Left ventricle myocardium inferior (tissue), 1 donor: ENCODE results near the gene POPDC2. TPM values are rescaled to one million over a fixed set of nuclear protein-coding genes. Genes with fewer than 3 reads are reported as not detected.
A peak's percentile ranks its signal among the peaks of the same experiment; 100 is the strongest.

Experiments
- DNase-seq: peaks from one replicate; pipeline ENCODE4 v3.0.0-alpha.2; 2020
- H3K27ac ChIP-seq: fragments of 200-600 bp; replicated peaks from 2 replicates; pipeline ENCODE4 v1.8.0; 2021
- H3K27me3 ChIP-seq: fragments of 200-600 bp; 2 replicates; pipeline ENCODE4 v1.8.0; 2021; ENCODE audit warnings: low read depth
- H3K36me3 ChIP-seq: fragments of 200-600 bp; 2 replicates; pipeline ENCODE4 v1.8.0; 2021
- H3K4me1 ChIP-seq: fragments of 200-600 bp; 2 replicates; pipeline ENCODE4 v1.8.0; 2021
- H3K4me3 ChIP-seq: fragments of 200-600 bp; 2 replicates; pipeline ENCODE4 v1.8.0; 2021; ENCODE audit warnings: mild to moderate bottlenecking, moderate library complexity
- H3K9me3 ChIP-seq: fragments of 200-600 bp; replicated peaks from 2 replicates; pipeline ENCODE4 v1.8.0; 2021
- intact Hi-C: fragments of 100-400 bp; cut with micrococcal nuclease; formaldehyde crosslinking; loops from one replicate; pipeline ENCODE4 v1.11.0; 2022
- total RNA-seq: library from RNA; stranded (reverse); fragmentation: NEBNext Ultra II Directional; extraction: Animal tissue kit (Norgen Biotek cat#: 25700); gene quantifications from one replicate; pipeline ENCODE4 v1.2.1, GENCODE V29; 2021
- TF ChIP-seq, protein P1 (sequence below): fragments of 200-600 bp; IDR thresholded peaks from 2 replicates; pipeline ENCODE4 v1.8.0; 2021; ENCODE audit warnings: antibody characterized with exemption, mild to moderate bottlenecking, borderline replicate concordance
- donor health status: DM: no; HTN: yes; CAD: no; lungs with severe emphysema.

POPDC2 gene
- total RNA-seq, 1 donor from 2014 or later = 512 TPM

DNA sequence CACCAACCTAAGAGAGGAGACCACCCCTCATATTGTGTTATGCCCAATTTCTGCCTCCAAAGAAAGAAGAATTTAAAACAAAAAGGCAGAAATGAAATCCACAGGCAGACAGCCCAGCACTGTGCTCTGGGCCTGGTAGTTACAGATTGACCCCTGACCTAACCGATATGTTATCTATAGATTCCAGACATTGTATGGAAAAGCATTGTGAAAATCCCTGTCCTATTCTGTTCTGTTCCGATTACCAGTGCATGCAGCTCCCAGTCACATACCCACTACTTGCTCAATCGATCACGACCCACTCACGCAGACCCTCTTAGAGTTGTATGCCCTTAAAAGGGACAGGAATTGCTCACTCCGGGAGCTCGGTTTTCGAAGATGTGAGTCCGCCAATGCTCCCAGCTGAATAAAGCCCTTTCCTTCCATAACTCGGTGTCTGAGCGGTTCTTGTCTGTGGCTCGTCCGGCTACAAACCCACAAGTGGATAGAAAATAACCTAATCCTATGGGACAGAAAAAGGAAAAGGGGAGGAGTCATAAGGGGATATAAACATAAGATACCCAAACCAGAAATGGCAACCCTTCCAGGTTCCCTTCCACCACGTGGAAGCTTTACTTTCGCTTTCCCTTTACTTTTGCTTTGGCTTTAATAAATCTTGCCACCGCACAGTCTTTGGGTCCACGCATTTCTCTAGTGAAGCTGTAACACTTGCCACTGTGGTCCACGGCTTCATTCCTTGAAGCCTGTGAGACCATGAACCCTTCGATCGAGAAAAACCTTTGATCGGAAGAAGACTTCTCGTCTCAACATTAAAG is 40.7 kb upstream of the POPDC2 start:
- intact Hi-C loops = no loop called here
- TF ChIP-seq, protein P1, sequence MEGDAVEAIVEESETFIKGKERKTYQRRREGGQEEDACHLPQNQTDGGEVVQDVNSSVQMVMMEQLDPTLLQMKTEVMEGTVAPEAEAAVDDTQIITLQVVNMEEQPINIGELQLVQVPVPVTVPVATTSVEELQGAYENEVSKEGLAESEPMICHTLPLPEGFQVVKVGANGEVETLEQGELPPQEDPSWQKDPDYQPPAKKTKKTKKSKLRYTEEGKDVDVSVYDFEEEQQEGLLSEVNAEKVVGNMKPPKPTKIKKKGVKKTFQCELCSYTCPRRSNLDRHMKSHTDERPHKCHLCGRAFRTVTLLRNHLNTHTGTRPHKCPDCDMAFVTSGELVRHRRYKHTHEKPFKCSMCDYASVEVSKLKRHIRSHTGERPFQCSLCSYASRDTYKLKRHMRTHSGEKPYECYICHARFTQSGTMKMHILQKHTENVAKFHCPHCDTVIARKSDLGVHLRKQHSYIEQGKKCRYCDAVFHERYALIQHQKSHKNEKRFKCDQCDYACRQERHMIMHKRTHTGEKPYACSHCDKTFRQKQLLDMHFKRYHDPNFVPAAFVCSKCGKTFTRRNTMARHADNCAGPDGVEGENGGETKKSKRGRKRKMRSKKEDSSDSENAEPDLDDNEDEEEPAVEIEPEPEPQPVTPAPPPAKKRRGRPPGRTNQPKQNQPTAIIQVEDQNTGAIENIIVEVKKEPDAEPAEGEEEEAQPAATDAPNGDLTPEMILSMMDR = no peak
- peaks cover 22% of the 10 kb centered on the region for H3K4me1 ChIP-seq
- no peak overlapping the region for H3K4me3 ChIP-seq
- no peak overlapping the region for H3K27ac ChIP-seq
- no peak for DNase-seq
- no peaks in the 10 kb centered on the region for H3K27me3 ChIP-seq
- no peaks in the 10 kb centered on the region for H3K9me3 ChIP-seq
- H3K36me3 ChIP-seq = no peaks in the 10 kb centered on the region

DNA sequence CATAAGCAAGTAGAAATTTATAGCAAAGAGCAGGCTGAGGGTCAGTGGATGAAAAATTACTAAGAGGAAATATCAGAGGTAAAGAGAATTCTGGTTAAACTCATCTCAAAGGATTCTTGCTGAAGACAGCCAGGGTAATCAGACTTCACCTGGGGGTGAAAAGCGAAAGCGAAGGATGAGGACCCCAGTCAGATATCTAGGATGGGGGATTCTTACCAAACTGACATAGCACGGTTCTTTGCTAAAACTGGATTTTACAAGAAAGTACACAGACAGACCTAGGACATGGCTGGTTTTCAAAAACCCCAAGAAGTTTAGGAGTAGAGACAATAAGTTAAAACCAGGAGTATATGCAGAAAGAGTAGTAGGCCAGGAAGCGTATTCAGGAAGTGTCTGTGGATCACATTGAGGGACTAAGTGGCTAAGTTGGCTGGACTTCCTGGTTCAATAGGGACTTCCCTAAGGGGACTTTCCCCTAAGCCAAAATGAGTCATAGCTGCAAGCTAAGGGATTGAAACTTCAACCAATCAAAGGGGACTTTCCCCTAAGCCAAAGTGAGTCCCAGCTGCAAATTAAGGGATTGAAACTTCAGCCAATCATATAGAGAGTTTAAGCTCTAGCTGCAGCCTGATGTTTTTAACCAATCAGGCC is 40.0 kb upstream of the POPDC2 start:
- Histone ChIP-seq H3K4me1 (peaks cover 22% of the 10 kb centered on the region), H3K9me3 (no peaks in the 10 kb centered on the region), H3K27ac (no peak overlapping the region), H3K36me3 (no peaks in the 10 kb centered on the region), H3K4me3 (no peak overlapping the region), H3K27me3 (no peaks in the 10 kb centered on the region)
- DNase-seq = no peak
- intact Hi-C loops = no loop called here
- TF ChIP-seq, protein P1 = no peak

DNA sequence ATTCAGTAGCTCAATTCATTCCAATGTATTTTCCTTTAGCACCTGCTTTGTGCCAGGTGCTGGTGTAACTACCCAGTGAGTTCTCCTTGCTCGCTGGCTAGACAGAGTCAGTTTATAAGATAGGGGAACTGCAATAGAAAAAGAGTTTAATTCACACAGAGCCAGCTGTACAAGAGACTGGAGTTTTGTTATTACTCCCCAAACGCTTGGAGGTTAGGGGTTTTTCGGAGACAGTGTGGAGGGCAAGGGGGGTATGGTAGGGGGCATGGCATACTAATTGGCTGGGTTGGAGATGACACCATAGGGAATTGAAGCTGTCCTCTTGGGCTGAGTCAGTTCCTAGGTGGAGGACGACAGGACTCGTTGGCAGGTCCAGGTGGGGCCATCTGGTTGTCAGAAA is 37.0 kb upstream of the POPDC2 start:
- H3K4me1 ChIP-seq = peaks cover 14% of the 10 kb centered on the region
- DNase-seq = no peak
- H3K36me3 ChIP-seq = no peaks in the 10 kb centered on the region
- intact Hi-C loops = no loop called here
- H3K27ac ChIP-seq = no peak overlapping the region
- no peaks in the 10 kb centered on the region for H3K27me3 ChIP-seq
- H3K4me3 ChIP-seq = no peak overlapping the region
- TF ChIP-seq, protein P1 = no peak
- no peaks in the 10 kb centered on the region for H3K9me3 ChIP-seq

DNA sequence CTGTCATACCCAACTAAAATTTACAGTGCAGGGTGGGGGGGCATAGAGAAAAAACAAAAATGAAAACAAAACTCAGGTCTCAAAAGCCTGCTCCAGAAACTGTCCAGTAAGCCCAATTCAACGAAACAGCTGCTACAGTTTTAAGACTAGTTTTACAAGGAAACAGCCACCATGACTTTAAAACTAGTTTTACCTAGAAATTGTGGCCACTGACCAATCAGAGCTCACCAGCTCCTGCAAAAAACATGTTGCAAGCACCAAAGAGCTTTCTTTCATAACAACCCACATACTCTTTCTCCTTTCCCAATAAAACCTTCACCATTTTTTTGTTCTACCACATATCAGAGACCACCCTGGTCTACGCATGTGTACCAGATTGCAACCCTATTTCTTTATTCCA is 35.1 kb upstream of the POPDC2 start:
- Histone ChIP-seq H3K27me3 (no peaks in the 10 kb centered on the region), H3K4me3 (no peak overlapping the region), H3K9me3 (no peaks in the 10 kb centered on the region), H3K27ac (no peak overlapping the region), H3K36me3 (no peaks in the 10 kb centered on the region), H3K4me1 (no peaks in the 10 kb centered on the region)
- TF ChIP-seq, protein P1 = no peak
- no peak for DNase-seq
- intact Hi-C loops = no loop called here

DNA sequence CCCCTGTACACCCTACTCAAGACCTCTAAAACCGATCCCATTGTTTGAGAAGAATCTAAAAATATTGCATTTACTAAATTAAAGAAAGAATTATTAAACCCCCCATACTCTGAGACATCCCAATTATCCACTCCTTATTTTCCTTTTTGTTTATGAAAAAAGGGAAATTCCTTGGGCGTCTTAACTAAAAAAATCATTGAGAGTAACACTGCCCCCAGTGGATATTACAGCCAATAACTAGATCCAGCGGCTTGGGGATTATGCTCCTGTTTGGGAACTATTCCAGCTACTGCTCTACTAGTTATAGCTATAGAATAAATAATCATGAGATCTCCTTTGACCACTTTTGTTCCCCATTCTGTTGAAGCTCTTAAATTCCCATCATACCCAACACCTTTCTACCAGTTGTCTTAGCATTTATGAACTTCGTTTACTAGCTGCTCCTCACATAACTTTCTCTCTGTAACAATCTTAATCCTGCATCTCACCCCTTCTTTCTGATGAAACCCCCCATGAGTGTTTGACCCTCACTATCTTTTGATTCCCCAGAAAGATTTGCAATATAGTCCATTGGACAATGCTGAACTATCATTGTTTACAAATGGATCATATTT is 29.8 kb upstream of the POPDC2 start:
- H3K36me3 ChIP-seq = no peaks in the 10 kb centered on the region
- H3K27ac ChIP-seq = no peak overlapping the region
- H3K27me3 ChIP-seq = no peaks in the 10 kb centered on the region
- intact Hi-C loops = no loop called here
- H3K4me1 ChIP-seq = no peaks in the 10 kb centered on the region
- TF ChIP-seq, protein P1 = peak; percentile 62
- no peak for DNase-seq
- no peaks in the 10 kb centered on the region for H3K9me3 ChIP-seq
- no peak overlapping the region for H3K4me3 ChIP-seq
